ENCODE data around the gene NDUFB5.
"Not testable (repeated sequence)": the region's sequence is repeated elsewhere in the genome, so short reads cannot be mapped to it uniquely, and the experiment has no call there.

DNA sequence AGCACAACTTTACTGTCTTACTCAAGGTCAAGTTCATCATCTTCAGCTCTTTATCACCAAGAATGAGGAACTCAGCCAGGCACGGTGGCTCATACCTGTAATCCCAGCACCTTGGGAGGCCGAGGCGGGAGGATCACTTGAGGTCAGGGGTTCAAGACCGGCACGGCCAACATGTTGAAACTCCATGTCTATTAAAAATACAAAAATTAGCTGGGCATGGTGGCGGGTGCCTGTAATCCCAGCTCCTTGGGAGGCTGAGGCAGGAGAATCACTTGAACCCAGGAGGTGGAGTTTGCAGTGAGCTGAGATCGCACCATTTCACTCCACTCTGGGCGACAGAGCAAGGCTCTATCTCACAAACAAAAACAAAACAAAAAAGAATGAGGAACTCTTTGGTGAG lies 39.2 kb downstream of the NDUFB5 start:
- TF ChIP-seq, protein P1, sequence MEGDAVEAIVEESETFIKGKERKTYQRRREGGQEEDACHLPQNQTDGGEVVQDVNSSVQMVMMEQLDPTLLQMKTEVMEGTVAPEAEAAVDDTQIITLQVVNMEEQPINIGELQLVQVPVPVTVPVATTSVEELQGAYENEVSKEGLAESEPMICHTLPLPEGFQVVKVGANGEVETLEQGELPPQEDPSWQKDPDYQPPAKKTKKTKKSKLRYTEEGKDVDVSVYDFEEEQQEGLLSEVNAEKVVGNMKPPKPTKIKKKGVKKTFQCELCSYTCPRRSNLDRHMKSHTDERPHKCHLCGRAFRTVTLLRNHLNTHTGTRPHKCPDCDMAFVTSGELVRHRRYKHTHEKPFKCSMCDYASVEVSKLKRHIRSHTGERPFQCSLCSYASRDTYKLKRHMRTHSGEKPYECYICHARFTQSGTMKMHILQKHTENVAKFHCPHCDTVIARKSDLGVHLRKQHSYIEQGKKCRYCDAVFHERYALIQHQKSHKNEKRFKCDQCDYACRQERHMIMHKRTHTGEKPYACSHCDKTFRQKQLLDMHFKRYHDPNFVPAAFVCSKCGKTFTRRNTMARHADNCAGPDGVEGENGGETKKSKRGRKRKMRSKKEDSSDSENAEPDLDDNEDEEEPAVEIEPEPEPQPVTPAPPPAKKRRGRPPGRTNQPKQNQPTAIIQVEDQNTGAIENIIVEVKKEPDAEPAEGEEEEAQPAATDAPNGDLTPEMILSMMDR (IDR thresholded peaks at IDR 0.05): not testable (repeated sequence)
- not testable (repeated sequence) for TF ChIP-seq POLR2A (IDR thresholded peaks at IDR 0.05)

All from uterus (tissue), 2 donors.